ENCODE data around the gene PRKCA. TPM values are rescaled to one million over a fixed set of nuclear protein-coding genes. Genes with fewer than 3 reads are reported as not detected.
A peak's percentile ranks its signal among the peaks of the same experiment; 100 is the strongest.

Gene PRKCA
- total RNA-seq, 2 experiments from 2014 or later, result 75.1 to 78.5 TPM

GRCh38 chr17:66749217-66749832 lies 446.9 kb downstream of the PRKCA start:
- H3K27me3 Mint-ChIP-seq, result no peaks in the 10 kb centered on the region
- peaks cover 23% of the 10 kb centered on the region for H3K36me3 Mint-ChIP-seq
- intact Hi-C loops (cut with micrococcal nuclease), result no loop called here
- ChIA-PET CTCF (no interaction called here), POLR2A (no interaction called here)
- DNase-seq, result no peak
- no peak overlapping the region for H3K4me3 Mint-ChIP-seq
- H3K9me3 Mint-ChIP-seq, result no peaks in the 10 kb centered on the region
- no peaks in the 10 kb centered on the region for H3K4me1 Mint-ChIP-seq (ENCODE audit: low read depth)
- H3K27ac Mint-ChIP-seq, result peak overlapping the region; percentile 3

- ChIA-PET CTCF (no interaction called here), POLR2A (no interaction called here)
- H3K27ac Mint-ChIP-seq, result no peak overlapping the region
- DNase-seq, result no peak
- H3K4me1 Mint-ChIP-seq (ENCODE audit: low read depth), result no peaks in the 10 kb centered on the region
- no peaks in the 10 kb centered on the region for H3K9me3 Mint-ChIP-seq
- no peaks in the 10 kb centered on the region for H3K27me3 Mint-ChIP-seq
- H3K36me3 Mint-ChIP-seq, result peaks cover 31% of the 10 kb centered on the region
- no peak overlapping the region for H3K4me3 Mint-ChIP-seq
- intact Hi-C loops (cut with micrococcal nuclease), result no loop called here
Observed at GRCh38 chr17:66750116-66750515, 447.7 kb downstream of the PRKCA start.

- ChIA-PET POLR2A (no interaction called here), CTCF (no interaction called here)
- Mint-ChIP-seq H3K9me3 (no peaks in the 10 kb centered on the region), H3K36me3 (peaks cover 39% of the 10 kb centered on the region), H3K4me1 (ENCODE audit: low read depth) (no peaks in the 10 kb centered on the region), H3K27me3 (no peaks in the 10 kb centered on the region), H3K27ac (no peak overlapping the region), H3K4me3 (no peak overlapping the region)
- DNase-seq, result no peak
- intact Hi-C loops (cut with micrococcal nuclease), result no loop called here
Observed at GRCh38 chr17:66750781-66751543, 448.5 kb downstream of the PRKCA start.

- intact Hi-C loops (cut with micrococcal nuclease), result no loop called here
- ChIA-PET POLR2A (no interaction called here), CTCF (no interaction called here)
- Mint-ChIP-seq H3K4me1 (ENCODE audit: low read depth) (no peaks in the 10 kb centered on the region), H3K27me3 (no peaks in the 10 kb centered on the region), H3K9me3 (no peaks in the 10 kb centered on the region), H3K4me3 (no peak overlapping the region), H3K36me3 (peaks cover 40% of the 10 kb centered on the region), H3K27ac (no peak overlapping the region)
- no peak for DNase-seq
Observed at GRCh38 chr17:66751771-66752170, 449.4 kb downstream of the PRKCA start.

- Mint-ChIP-seq H3K4me3 (no peak overlapping the region), H3K27ac (no peak overlapping the region), H3K4me1 (ENCODE audit: low read depth) (no peaks in the 10 kb centered on the region), H3K27me3 (no peaks in the 10 kb centered on the region), H3K36me3 (peaks cover 46% of the 10 kb centered on the region), H3K9me3 (no peaks in the 10 kb centered on the region)
- intact Hi-C loops (cut with micrococcal nuclease), result no loop called here
- POLR2A ChIA-PET, result no interaction called here
- CTCF ChIA-PET, result no interaction called here
- no peak for DNase-seq
Observed at GRCh38 chr17:66752411-66752810, 450.0 kb downstream of the PRKCA start.

GRCh38 chr17:66753126-66753920 lies 450.9 kb downstream of the PRKCA start:
- ChIA-PET CTCF (no interaction called here), POLR2A (no interaction called here)
- Mint-ChIP-seq H3K27me3 (no peaks in the 10 kb centered on the region), H3K36me3 (peaks cover 46% of the 10 kb centered on the region), H3K4me1 (ENCODE audit: low read depth) (no peaks in the 10 kb centered on the region), H3K27ac (no peak overlapping the region), H3K4me3 (no peak overlapping the region), H3K9me3 (no peaks in the 10 kb centered on the region)
- intact Hi-C loops (cut with micrococcal nuclease), result no loop called here
- DNase-seq, result no peak

GRCh38 chr17:66755101-66755943 lies 452.9 kb downstream of the PRKCA start:
- intact Hi-C loops (cut with micrococcal nuclease), result no loop called here
- DNase-seq, result no peak
- ChIA-PET CTCF (interaction anchor here (0.6 kb wide), 1 partner anchor 1253 kb away, joined by 4 read pairs; no protein-coding TSS in a partner anchor), POLR2A (no interaction called here)
- Mint-ChIP-seq H3K4me1 (ENCODE audit: low read depth) (no peaks in the 10 kb centered on the region), H3K4me3 (no peak overlapping the region), H3K27me3 (no peaks in the 10 kb centered on the region), H3K36me3 (peaks cover 40% of the 10 kb centered on the region), H3K27ac (no peak overlapping the region), H3K9me3 (no peaks in the 10 kb centered on the region)

- ChIA-PET CTCF (interaction anchor here (0.6 kb wide), 1 partner anchor 1253 kb away, joined by 4 read pairs; no protein-coding TSS in a partner anchor), POLR2A (no interaction called here)
- H3K27ac Mint-ChIP-seq, result no peak overlapping the region
- H3K4me3 Mint-ChIP-seq, result no peak overlapping the region
- H3K4me1 Mint-ChIP-seq (ENCODE audit: low read depth), result no peaks in the 10 kb centered on the region
- no peaks in the 10 kb centered on the region for H3K9me3 Mint-ChIP-seq
- intact Hi-C loops (cut with micrococcal nuclease), result no loop called here
- peaks cover 37% of the 10 kb centered on the region for H3K36me3 Mint-ChIP-seq
- no peak for DNase-seq
- no peaks in the 10 kb centered on the region for H3K27me3 Mint-ChIP-seq
Observed at GRCh38 chr17:66755944-66756290, 453.5 kb downstream of the PRKCA start.

- ChIA-PET CTCF (no interaction called here), POLR2A (no interaction called here)
- Mint-ChIP-seq H3K27ac (no peak overlapping the region), H3K4me1 (ENCODE audit: low read depth) (no peaks in the 10 kb centered on the region), H3K27me3 (no peaks in the 10 kb centered on the region), H3K9me3 (no peaks in the 10 kb centered on the region), H3K4me3 (no peak overlapping the region), H3K36me3 (peaks cover 30% of the 10 kb centered on the region)
- intact Hi-C loops (cut with micrococcal nuclease), result no loop called here
- DNase-seq, result no peak
Observed at GRCh38 chr17:66760324-66760723, 457.9 kb downstream of the PRKCA start.

GRCh38 chr17:66762276-66762675 lies 459.9 kb downstream of the PRKCA start:
- POLR2A ChIA-PET, result no interaction called here
- intact Hi-C loops (cut with micrococcal nuclease), result no loop called here
- CTCF ChIA-PET, result no interaction called here
- no peak for DNase-seq
- no peaks in the 10 kb centered on the region for H3K27me3 Mint-ChIP-seq
- H3K4me3 Mint-ChIP-seq, result no peak overlapping the region
- no peaks in the 10 kb centered on the region for H3K9me3 Mint-ChIP-seq
- no peak overlapping the region for H3K27ac Mint-ChIP-seq
- peaks cover 16% of the 10 kb centered on the region for H3K36me3 Mint-ChIP-seq
- H3K4me1 Mint-ChIP-seq (ENCODE audit: low read depth), result peaks cover 9% of the 10 kb centered on the region

- no peak for DNase-seq
- Mint-ChIP-seq H3K4me3 (no peak overlapping the region), H3K27ac (no peak overlapping the region), H3K27me3 (no peaks in the 10 kb centered on the region), H3K9me3 (no peaks in the 10 kb centered on the region), H3K36me3 (peaks cover 19% of the 10 kb centered on the region), H3K4me1 (ENCODE audit: low read depth) (peaks cover 14% of the 10 kb centered on the region)
- intact Hi-C loops (cut with micrococcal nuclease), result no loop called here
- ChIA-PET POLR2A (no interaction called here), CTCF (no interaction called here)
Observed at GRCh38 chr17:66763056-66763455, 460.6 kb downstream of the PRKCA start.

GRCh38 chr17:66764506-66764905 lies 462.1 kb downstream of the PRKCA start:
- POLR2A ChIA-PET, result no interaction called here
- Mint-ChIP-seq H3K36me3 (peaks cover 18% of the 10 kb centered on the region), H3K27ac (no peak overlapping the region), H3K4me3 (no peak overlapping the region), H3K4me1 (ENCODE audit: low read depth) (peaks cover 16% of the 10 kb centered on the region), H3K27me3 (no peaks in the 10 kb centered on the region), H3K9me3 (no peaks in the 10 kb centered on the region)
- CTCF ChIA-PET, result no interaction called here
- intact Hi-C loops (cut with micrococcal nuclease), result no loop called here
- no peak for DNase-seq
